Fibroblast of lung (primary cell): ENCODE data around the gene SLC23A1. TPM values are rescaled to one million over a fixed set of nuclear protein-coding genes. Genes with fewer than 3 reads are reported as not detected.

ENCODE experiments used
- DNase-seq, 2 donors: peaks; one replicate each; pipeline versions ENCODE4 v3.0.0 to v3.0.0-alpha.2; 2010; ENCODE audit warnings: low read depth in 2 of 2
- H2AFZ ChIP-seq: 2 replicates; pipeline ENCODE4 v1.5.1; 2012; ENCODE audit warnings: low read length, control low read depth, inconsistent platforms
- H3K27ac ChIP-seq: 2 replicates; pipeline ENCODE4 v1.5.1; 2011; ENCODE audit warnings: low read length, control low read depth; ENCODE audit not compliant: insufficient read depth
- H3K27me3 ChIP-seq: 2 replicates; pipeline ENCODE4 v1.5.1; 2011; ENCODE audit warnings: mild to moderate bottlenecking, low read length; ENCODE audit not compliant: control insufficient read depth, insufficient read depth
- H3K36me3 ChIP-seq: 2 replicates; pipeline ENCODE4 v1.5.1; 2011; ENCODE audit warnings: low read length; ENCODE audit not compliant: control insufficient read depth, insufficient read depth
- H3K4me1 ChIP-seq: 2 replicates; pipeline ENCODE4 v1.5.1; 2011; ENCODE audit warnings: low read length; ENCODE audit not compliant: control insufficient read depth, insufficient read depth; ENCODE audit errors: extremely low read depth
- H3K4me2 ChIP-seq: 2 replicates; pipeline ENCODE4 v1.5.1; 2011; ENCODE audit warnings: low read length, control low read depth; ENCODE audit not compliant: insufficient read depth; ENCODE audit errors: extremely low read depth
- H3K4me3 ChIP-seq, 4 experiments: fragments of 200-600 bp in 1 of 4; sonication (generic) in 1 of 4; replicated peaks in 1 of 4; 2 replicates each; pipeline ENCODE4 v1.5.1; 2011 to 2016; ENCODE audit warnings: low read length in 4 of 4, low read depth in 3 of 4, mild to moderate bottlenecking in 3 of 4, control low read depth in 2 of 4, inconsistent platforms in 1 of 4, mixed read lengths in 1 of 4; ENCODE audit not compliant: insufficient read depth in 1 of 4; ENCODE audit errors: control extremely low read depth in 1 of 4
- H3K79me2 ChIP-seq: 2 replicates; pipeline ENCODE4 v1.5.1; 2012; ENCODE audit warnings: mild to moderate bottlenecking, low read length, inconsistent platforms; ENCODE audit not compliant: control insufficient read depth, insufficient read depth
- H3K9ac ChIP-seq: 2 replicates; pipeline ENCODE4 v1.5.1; 2011; ENCODE audit warnings: mild to moderate bottlenecking, low read length, control low read depth; ENCODE audit not compliant: insufficient read depth
- H3K9me3 ChIP-seq: 2 replicates; pipeline ENCODE4 v1.5.1; 2012; ENCODE audit warnings: low read depth, low read length; ENCODE audit not compliant: control insufficient read depth, insufficient read depth
- H4K20me1 ChIP-seq: 2 replicates; pipeline ENCODE4 v1.5.1; 2011; ENCODE audit warnings: low read length; ENCODE audit not compliant: control insufficient read depth, insufficient read depth; ENCODE audit errors: extremely low read depth
- CTCF ChIP-seq, 2 donors: IDR thresholded peaks in 1 of 2; conservative IDR thresholded peaks in 1 of 2; 1 replicate in 1 of 2; 2 replicates in 1 of 2; pipeline ENCODE4 v1.5.1; 2011 to 2012; ENCODE audit warnings: low read length in 2 of 2, control low read depth in 1 of 2, inconsistent platforms in 1 of 2, low read depth in 1 of 2, mild to moderate bottlenecking in 1 of 2
- EZH2 ChIP-seq: IDR thresholded peaks from 2 replicates; pipeline ENCODE4 v1.5.1; 2012; ENCODE audit warnings: low read length, control low read depth, mild to moderate bottlenecking; ENCODE audit errors: missing control alignments
- polyA plus RNA-seq, 2 donors: library from polyadenylated mRNA; depleted of rRNA in 1 of 2; stranded (reverse) in 1 of 2; unstranded in 1 of 2; fragments of >200 nt; gene quantifications; 2 replicates each; pipeline ENCODE4 v1.2.1, GENCODE V29; 2011 to 2012; ENCODE audit warnings: missing spikeins in 1 of 2
- total RNA-seq: library from RNA; depleted of rRNA; stranded (reverse); fragments of >200 nt; gene quantifications from 2 replicates; pipeline ENCODE4 v1.2.1, GENCODE V29; 2014

The SLC23A1 gene
- total and polyA plus RNA-seq, 2 donors (not counting 1 experiment from before 2014, with no cell fraction given) = not detected

GRCh38 chr5:139383993-139384590 is 995 bp upstream of the SLC23A1 start:
- Histone ChIP-seq H3K36me3 (no peaks in the 10 kb centered on the region), H3K4me1 (no peaks in the 10 kb centered on the region), H3K9ac (no peak overlapping the region), H2AFZ (no peak overlapping the region), H3K9me3 (no peaks in the 10 kb centered on the region), H3K4me2 (no peak overlapping the region), H3K4me3 (no peak overlapping the region), H3K27ac (no peak overlapping the region), H4K20me1 (no peaks in the 10 kb centered on the region), H3K27me3 (no peaks in the 10 kb centered on the region), H3K79me2 (no peaks in the 10 kb centered on the region)
- TF ChIP-seq CTCF (conservative IDR thresholded peaks at IDR 0.05 in 1 of 2, IDR thresholded peaks at IDR 0.05 in 1 of 2; ENCODE audit: low read depth in 1 of 2, low read length in 2 of 2) (no peak), EZH2 (no peak)
- DNase-seq = no peak

- no peak overlapping the region for H3K4me3 ChIP-seq
- H2AFZ ChIP-seq = no peak overlapping the region
- H3K4me1 ChIP-seq = no peaks in the 10 kb centered on the region
- H3K36me3 ChIP-seq = no peaks in the 10 kb centered on the region
- H3K4me2 ChIP-seq = no peak overlapping the region
- H3K27ac ChIP-seq = no peak overlapping the region
- H3K27me3 ChIP-seq = no peaks in the 10 kb centered on the region
- no peak overlapping the region for H3K9ac ChIP-seq
- H3K79me2 ChIP-seq = no peaks in the 10 kb centered on the region
- no peaks in the 10 kb centered on the region for H3K9me3 ChIP-seq
- TF ChIP-seq CTCF (conservative IDR thresholded peaks at IDR 0.05 in 1 of 2, IDR thresholded peaks at IDR 0.05 in 1 of 2; ENCODE audit: low read depth in 1 of 2, low read length in 2 of 2) (no peak), EZH2 (no peak)
- H4K20me1 ChIP-seq = no peaks in the 10 kb centered on the region
- no peak for DNase-seq
Measured at GRCh38 chr5:139382807-139383206, 290 bp downstream of the SLC23A1 start.

DNA sequence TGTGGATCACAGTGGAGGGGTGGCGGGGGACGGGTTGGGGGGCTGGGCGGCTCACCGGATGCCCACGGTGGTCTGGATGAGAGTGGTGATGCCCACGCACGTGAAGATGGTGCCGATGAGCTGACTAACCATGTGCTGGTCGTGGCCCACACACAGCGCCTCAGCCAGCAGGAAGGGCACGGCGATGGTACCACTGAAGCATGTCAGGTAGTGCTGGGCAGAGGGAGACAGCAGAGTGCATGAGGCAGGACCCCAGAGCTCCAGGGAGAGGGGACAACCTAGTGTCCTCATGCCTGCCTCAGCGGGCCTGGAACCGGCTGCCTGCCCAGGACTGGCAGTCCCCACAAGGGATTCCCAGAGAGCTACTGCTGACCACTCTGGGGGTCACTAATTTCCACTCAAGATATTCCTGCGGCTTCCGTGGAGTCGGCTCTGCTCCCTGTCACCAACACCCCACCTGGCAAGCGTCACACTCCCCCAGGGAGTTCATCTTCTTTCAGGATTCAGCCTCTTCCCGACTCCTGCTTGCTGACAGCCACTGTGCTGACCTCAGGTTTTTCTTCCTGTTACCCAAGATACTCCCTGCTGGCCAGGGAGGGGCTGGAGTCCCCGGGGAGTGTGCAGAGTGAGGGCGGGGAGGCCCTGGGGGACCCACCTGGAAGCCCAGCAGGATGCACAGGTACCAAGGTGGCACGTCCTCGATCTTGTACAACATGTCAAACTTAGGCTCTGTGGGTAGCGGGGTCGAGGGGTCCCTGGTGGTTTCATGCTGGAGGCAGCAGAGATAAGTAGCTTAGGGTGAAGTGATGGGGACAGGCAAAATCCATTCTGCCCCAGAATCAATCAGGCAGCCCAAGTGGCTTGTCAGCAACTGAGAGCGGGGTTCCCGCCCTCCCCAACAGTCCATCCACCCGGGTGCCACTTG is 998 bp downstream of the SLC23A1 start:
- no peak overlapping the region for H3K9ac ChIP-seq
- no peak for DNase-seq
- no peaks in the 10 kb centered on the region for H3K4me1 ChIP-seq

More for the DNA sequence above, 998 bp downstream of the SLC23A1 start:
- Histone ChIP-seq H3K36me3 (no peaks in the 10 kb centered on the region), H3K4me2 (no peak overlapping the region), H3K79me2 (no peaks in the 10 kb centered on the region), H4K20me1 (no peaks in the 10 kb centered on the region), H2AFZ (no peak overlapping the region), H3K9me3 (no peaks in the 10 kb centered on the region), H3K27ac (no peak overlapping the region), H3K27me3 (no peaks in the 10 kb centered on the region), H3K4me3 (no peak overlapping the region)
- TF ChIP-seq CTCF (conservative IDR thresholded peaks at IDR 0.05 in 1 of 2, IDR thresholded peaks at IDR 0.05 in 1 of 2; ENCODE audit: low read depth in 1 of 2, low read length in 2 of 2) (no peak), EZH2 (no peak)
